ENCODE results near the gene MRC2. TPM values are rescaled to one million over a fixed set of nuclear protein-coding genes. Genes with fewer than 3 reads are reported as not detected.

The MRC2 gene, protein sequence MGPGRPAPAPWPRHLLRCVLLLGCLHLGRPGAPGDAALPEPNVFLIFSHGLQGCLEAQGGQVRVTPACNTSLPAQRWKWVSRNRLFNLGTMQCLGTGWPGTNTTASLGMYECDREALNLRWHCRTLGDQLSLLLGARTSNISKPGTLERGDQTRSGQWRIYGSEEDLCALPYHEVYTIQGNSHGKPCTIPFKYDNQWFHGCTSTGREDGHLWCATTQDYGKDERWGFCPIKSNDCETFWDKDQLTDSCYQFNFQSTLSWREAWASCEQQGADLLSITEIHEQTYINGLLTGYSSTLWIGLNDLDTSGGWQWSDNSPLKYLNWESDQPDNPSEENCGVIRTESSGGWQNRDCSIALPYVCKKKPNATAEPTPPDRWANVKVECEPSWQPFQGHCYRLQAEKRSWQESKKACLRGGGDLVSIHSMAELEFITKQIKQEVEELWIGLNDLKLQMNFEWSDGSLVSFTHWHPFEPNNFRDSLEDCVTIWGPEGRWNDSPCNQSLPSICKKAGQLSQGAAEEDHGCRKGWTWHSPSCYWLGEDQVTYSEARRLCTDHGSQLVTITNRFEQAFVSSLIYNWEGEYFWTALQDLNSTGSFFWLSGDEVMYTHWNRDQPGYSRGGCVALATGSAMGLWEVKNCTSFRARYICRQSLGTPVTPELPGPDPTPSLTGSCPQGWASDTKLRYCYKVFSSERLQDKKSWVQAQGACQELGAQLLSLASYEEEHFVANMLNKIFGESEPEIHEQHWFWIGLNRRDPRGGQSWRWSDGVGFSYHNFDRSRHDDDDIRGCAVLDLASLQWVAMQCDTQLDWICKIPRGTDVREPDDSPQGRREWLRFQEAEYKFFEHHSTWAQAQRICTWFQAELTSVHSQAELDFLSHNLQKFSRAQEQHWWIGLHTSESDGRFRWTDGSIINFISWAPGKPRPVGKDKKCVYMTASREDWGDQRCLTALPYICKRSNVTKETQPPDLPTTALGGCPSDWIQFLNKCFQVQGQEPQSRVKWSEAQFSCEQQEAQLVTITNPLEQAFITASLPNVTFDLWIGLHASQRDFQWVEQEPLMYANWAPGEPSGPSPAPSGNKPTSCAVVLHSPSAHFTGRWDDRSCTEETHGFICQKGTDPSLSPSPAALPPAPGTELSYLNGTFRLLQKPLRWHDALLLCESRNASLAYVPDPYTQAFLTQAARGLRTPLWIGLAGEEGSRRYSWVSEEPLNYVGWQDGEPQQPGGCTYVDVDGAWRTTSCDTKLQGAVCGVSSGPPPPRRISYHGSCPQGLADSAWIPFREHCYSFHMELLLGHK (N-terminal part only)
- total RNA-seq, result 210 and 386 TPM in 2 replicates

GRCh38 chr17:62627219-62627903, at the start of gene MRC2:
MRC2 (plus strand) TSS chr17:62627670; CDS start chr17:62627803, 133 bp downstream.

Other genes starting within 250 kb of the MRC2 start
- not detected in 2 replicates for gene EFCAB3, start 247.1 kb upstream of the MRC2 start, total RNA-seq
- 13.6 and 14.2 TPM in 2 replicates for gene METTL2A, start 203.8 kb upstream of the MRC2 start, total RNA-seq
- 51.2 and 53.7 TPM in 2 replicates for gene TLK2, start 148.8 kb upstream of the MRC2 start, total RNA-seq
- gene MARCHF10, start 180.6 kb downstream of the MRC2 start, total RNA-seq, result under 0.01 TPM in 1 of 2 replicates, not detected in the other

Measured in bronchial smooth muscle cell (primary cell).